A673 (cell line): ENCODE data around the gene EFCAB6. TPM values are rescaled to one million over a fixed set of nuclear protein-coding genes. Genes with fewer than 3 reads are reported as not detected.

Experiments
- BruUV-seq: library from RNA; stranded (reverse); fragments of 400-500 nt; replicated peaks from 2 replicates; lab custom pipeline; 2021; lab: Mats Ljungman, UMichigan
- CTCF ChIA-PET: fragments of 300-600 bp; sonication (Branson Sonifier 250); formaldehyde crosslinking; loops from one replicate; lab custom pipeline; 2022; ENCODE audit warnings: antibody characterized with exemption; lab: Charles Lee
- POLR2A ChIA-PET: fragments of 300-600 bp; sonication (Branson Sonifier 250); formaldehyde crosslinking; loops from one replicate; lab custom pipeline; 2022; ENCODE audit warnings: antibody characterized with exemption; ENCODE audit not compliant: low non-redundant PET; lab: Charles Lee
- DNase-seq: peaks from one replicate; pipeline ENCODE4 v3.0.0-alpha.2; 2015; ENCODE audit warnings: low spot score
- H3K27ac ChIP-seq: fragments of 200-600 bp; sonication (generic); 2 replicates; pipeline ENCODE4 v1.5.1; 2016; ENCODE audit warnings: mixed run types, low read depth, mild to moderate bottlenecking, mixed read lengths, antibody characterized with exemption, low read length; ENCODE audit not compliant: poor library complexity, severe bottlenecking
- H3K27me3 ChIP-seq: fragments of 200-600 bp; sonication (generic); replicated peaks from 2 replicates; pipeline ENCODE4 v1.6.1; 2017; ENCODE audit warnings: mixed run types, low read depth, mild to moderate bottlenecking, mixed read lengths, antibody characterized with exemption, low read length; ENCODE audit not compliant: insufficient read depth, poor library complexity
- H3K36me3 ChIP-seq: fragments of 200-600 bp; sonication (generic); 2 replicates; pipeline ENCODE4 v1.6.1; 2016; ENCODE audit warnings: mixed run types, mild to moderate bottlenecking, mixed read lengths, antibody characterized with exemption, low read length; ENCODE audit not compliant: insufficient read depth, poor library complexity, severe bottlenecking
- H3K4me1 ChIP-seq: fragments of 200-600 bp; sonication (generic); 2 replicates; pipeline ENCODE4 v1.6.1; 2017; ENCODE audit warnings: mixed run types, mild to moderate bottlenecking, mixed read lengths, antibody characterized with exemption, low read length; ENCODE audit not compliant: insufficient read depth, poor library complexity, severe bottlenecking
- H3K4me3 ChIP-seq: fragments of 200-600 bp; sonication (generic); 2 replicates; pipeline ENCODE4 v1.5.1; 2016; ENCODE audit warnings: low read depth, mixed run types, mild to moderate bottlenecking, mixed read lengths, low read length; ENCODE audit not compliant: poor library complexity, severe bottlenecking
- H3K9me3 ChIP-seq: fragments of 200-600 bp; sonication (generic); 2 replicates; pipeline ENCODE4 v1.6.1; 2016; ENCODE audit warnings: mixed run types, low read depth, mild to moderate bottlenecking, mixed read lengths, antibody characterized with exemption, low read length; ENCODE audit not compliant: poor library complexity, severe bottlenecking
- EZH2 ChIP-seq: fragments of 200-600 bp; sonication (generic); IDR thresholded peaks from 2 replicates; pipeline ENCODE4 v1.6.1; 2017; ENCODE audit warnings: borderline replicate concordance, low read depth, mild to moderate bottlenecking, mixed read lengths, antibody characterized with exemption, low read length; ENCODE audit not compliant: poor library complexity, severe bottlenecking
- intact Hi-C: fragments of 100-400 bp; cut with micrococcal nuclease; formaldehyde crosslinking; loops from one replicate; pipeline ENCODE4 v1.10.0; 2022; ENCODE audit not compliant: unreplicated experiment
- total RNA-seq: library from RNA; stranded (reverse); gene quantifications from 2 replicates; pipeline ENCODE4 v1.2.3, GENCODE V29; 2021
- TF ChIP-seq, protein P1 (sequence below): fragments of 300-800, 200-600 bp; sonication (generic); conservative IDR thresholded peaks from 2 replicates; pipeline ENCODE4 v1.5.1; 2017; ENCODE audit warnings: low read depth, mild to moderate bottlenecking, antibody characterized with exemption, low read length, moderate library complexity, mixed read lengths

The EFCAB6 gene
- total RNA-seq, 1 experiment from 2014 or later, result 0.41 TPM

DNA sequence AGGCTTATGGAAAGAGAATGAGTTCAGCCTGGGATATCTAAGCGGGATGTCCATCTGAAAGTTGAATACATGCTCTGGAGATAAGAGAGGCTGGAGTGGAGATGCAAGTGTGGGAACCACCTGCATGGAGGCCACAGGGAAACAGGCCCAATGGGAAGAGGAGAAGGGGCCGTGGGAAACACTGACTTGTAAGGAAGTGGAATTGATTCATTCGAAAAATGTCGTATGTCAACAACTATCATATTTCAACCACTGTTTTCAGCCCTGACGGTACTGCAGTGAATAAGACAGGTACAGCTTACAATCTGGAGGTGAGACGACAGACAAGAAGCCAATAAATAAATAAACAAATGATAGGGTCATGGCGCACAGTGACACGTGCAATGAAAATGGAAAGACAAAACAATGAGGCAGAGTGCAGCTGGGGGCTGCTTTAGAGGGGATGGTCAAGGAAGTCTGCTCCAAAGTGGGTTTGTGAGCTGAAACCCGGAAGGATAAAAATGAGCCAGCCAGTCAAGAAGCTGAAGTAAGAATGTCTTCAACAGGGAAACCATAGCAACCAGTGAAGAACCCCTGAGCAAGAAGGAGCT is 35.9 kb downstream of the EFCAB6 start:
- no peaks in the 10 kb centered on the region for H3K36me3 ChIP-seq
- TF ChIP-seq, protein P1, sequence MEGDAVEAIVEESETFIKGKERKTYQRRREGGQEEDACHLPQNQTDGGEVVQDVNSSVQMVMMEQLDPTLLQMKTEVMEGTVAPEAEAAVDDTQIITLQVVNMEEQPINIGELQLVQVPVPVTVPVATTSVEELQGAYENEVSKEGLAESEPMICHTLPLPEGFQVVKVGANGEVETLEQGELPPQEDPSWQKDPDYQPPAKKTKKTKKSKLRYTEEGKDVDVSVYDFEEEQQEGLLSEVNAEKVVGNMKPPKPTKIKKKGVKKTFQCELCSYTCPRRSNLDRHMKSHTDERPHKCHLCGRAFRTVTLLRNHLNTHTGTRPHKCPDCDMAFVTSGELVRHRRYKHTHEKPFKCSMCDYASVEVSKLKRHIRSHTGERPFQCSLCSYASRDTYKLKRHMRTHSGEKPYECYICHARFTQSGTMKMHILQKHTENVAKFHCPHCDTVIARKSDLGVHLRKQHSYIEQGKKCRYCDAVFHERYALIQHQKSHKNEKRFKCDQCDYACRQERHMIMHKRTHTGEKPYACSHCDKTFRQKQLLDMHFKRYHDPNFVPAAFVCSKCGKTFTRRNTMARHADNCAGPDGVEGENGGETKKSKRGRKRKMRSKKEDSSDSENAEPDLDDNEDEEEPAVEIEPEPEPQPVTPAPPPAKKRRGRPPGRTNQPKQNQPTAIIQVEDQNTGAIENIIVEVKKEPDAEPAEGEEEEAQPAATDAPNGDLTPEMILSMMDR, result no peak
- no peak for TF ChIP-seq EZH2
- no peaks in the 10 kb centered on the region for H3K4me1 ChIP-seq
- BruUV-seq, result no TSS peak
- no peak overlapping the region for H3K27ac ChIP-seq
- POLR2A ChIA-PET, result no interaction called here
- no peak for DNase-seq
- no peak overlapping the region for H3K4me3 ChIP-seq
- no peaks in the 10 kb centered on the region for H3K9me3 ChIP-seq
- intact Hi-C loops, result no loop called here
- H3K27me3 ChIP-seq, result no peaks in the 10 kb centered on the region
- CTCF ChIA-PET, result no interaction called here

DNA sequence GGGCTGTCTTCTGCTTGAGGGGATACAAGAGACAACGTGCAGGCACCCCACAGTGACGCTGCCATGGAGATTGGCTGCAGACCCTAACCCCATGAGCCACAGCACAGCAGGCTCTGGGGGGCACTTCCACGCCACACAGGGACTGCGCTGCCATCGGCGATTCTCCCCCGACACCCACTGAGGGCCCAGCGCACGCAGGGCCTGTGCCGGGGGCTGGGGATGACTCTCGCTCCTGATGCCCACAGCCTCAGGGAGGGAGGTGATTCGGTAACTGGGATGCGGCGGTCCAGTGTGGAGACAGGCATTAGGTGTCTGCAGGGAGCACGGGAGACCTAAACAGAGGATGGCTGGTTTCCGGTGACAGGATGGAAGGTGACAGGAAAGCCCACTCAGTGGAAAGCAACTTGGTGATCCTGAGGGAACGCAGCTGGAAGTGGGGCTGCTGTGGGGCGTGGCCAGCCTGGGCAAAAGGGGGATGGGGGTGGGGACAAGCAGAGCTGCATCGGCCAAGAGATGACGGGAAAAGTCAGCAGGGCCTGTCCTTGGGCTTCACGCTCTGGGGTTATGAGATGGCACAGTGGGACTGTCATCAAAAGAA is 37.7 kb downstream of the EFCAB6 start:
- BruUV-seq, result no TSS peak
- DNase-seq, result no peak
- ChIA-PET POLR2A (no interaction called here), CTCF (no interaction called here)
- no peaks in the 10 kb centered on the region for H3K36me3 ChIP-seq
- no peaks in the 10 kb centered on the region for H3K27me3 ChIP-seq
- H3K27ac ChIP-seq, result no peak overlapping the region
- intact Hi-C loops, result no loop called here
- TF ChIP-seq, protein P1, result no peak
- TF ChIP-seq EZH2, result no peak
- no peaks in the 10 kb centered on the region for H3K4me1 ChIP-seq
- H3K4me3 ChIP-seq, result no peak overlapping the region
- no peaks in the 10 kb centered on the region for H3K9me3 ChIP-seq

DNA sequence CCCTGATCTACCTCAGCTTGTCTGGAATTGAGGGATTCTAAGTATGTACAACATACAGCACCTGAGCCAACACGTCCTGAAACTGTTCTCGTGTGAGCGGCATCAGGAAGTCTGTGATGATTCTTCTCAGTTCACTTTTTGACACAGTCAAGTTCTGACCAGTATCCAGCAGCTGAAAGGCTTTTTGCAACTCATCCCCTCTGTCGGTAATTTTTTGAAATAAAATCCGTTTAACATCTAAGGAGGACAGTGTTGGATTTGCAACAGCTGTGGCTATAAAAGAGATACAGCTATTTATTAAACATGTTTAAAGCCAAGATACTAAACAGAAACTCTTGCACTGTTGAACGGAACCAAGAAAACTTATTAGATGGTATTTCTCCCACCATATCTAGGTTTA is 39.3 kb downstream of the EFCAB6 start:
- ChIA-PET CTCF (no interaction called here), POLR2A (interaction anchor here (0.7 kb wide), 1 partner anchor 254 kb away, joined by 5 read pairs; no protein-coding TSS in a partner anchor)
- Histone ChIP-seq H3K4me1 (no peaks in the 10 kb centered on the region), H3K27ac (no peak overlapping the region), H3K9me3 (no peaks in the 10 kb centered on the region), H3K4me3 (no peak overlapping the region), H3K36me3 (no peaks in the 10 kb centered on the region), H3K27me3 (no peaks in the 10 kb centered on the region)
- TF ChIP-seq, protein P1, result no peak
- no peak for TF ChIP-seq EZH2
- intact Hi-C loops, result no loop called here
- BruUV-seq, result no TSS peak
- DNase-seq, result no peak
